Activated T-helper 17 cell treated with anti-CD3 and anti-CD28 coated beads, Interleukin-2, amount 50 U/mL, for 72 hours (primary cell): ENCODE data around the gene PTPN7. TPM values are rescaled to one million over a fixed set of nuclear protein-coding genes. Genes with fewer than 3 reads are reported as not detected.

ENCODE experiments used
- ATAC-seq: fragments of 150-1000 bp; cut with Tn5 transposase; replicated peaks from 2 replicates; pipeline ENCODE4 v1.10.0; 2021; ENCODE audit warnings: mild to moderate bottlenecking, moderate library complexity
- H3K27ac Mint-ChIP-seq: one replicate; pipeline ENCODE4 v1.8.0; 2022; ENCODE audit warnings: mixed read lengths
- H3K27me3 Mint-ChIP-seq: one replicate; pipeline ENCODE4 v1.8.0; 2022; ENCODE audit warnings: mixed read lengths
- H3K36me3 Mint-ChIP-seq: one replicate; pipeline ENCODE4 v1.8.0; 2022; ENCODE audit warnings: low read depth, mild to moderate bottlenecking, mixed read lengths
- H3K4me1 Mint-ChIP-seq: one replicate; pipeline ENCODE4 v1.8.0; 2022; ENCODE audit warnings: mixed read lengths
- H3K4me3 Mint-ChIP-seq: one replicate; pipeline ENCODE4 v1.8.0; 2022; ENCODE audit warnings: mild to moderate bottlenecking, mixed read lengths
- H3K9me3 Mint-ChIP-seq: one replicate; pipeline ENCODE4 v1.8.0; 2022; ENCODE audit warnings: mixed read lengths
- total RNA-seq, 2 donors: library from RNA; stranded (reverse); gene quantifications; one replicate each; pipeline ENCODE4 v1.2.3, GENCODE V29; 2022

The PTPN7 gene
- total RNA-seq, 2 donors from 2014 or later: 238 to 281 TPM

- Mint-ChIP-seq H3K36me3 (peaks cover 30% of the 10 kb centered on the region), H3K4me3 (no peak overlapping the region), H3K27ac (no peak overlapping the region), H3K9me3 (no peaks in the 10 kb centered on the region), H3K4me1 (no peaks in the 10 kb centered on the region), H3K27me3 (peaks cover 4% of the 10 kb centered on the region)
- ATAC-seq: no peak
These were observed 30.7 kb downstream of the PTPN7 start for GRCh38 chr1:202129453-202130296.

DNA sequence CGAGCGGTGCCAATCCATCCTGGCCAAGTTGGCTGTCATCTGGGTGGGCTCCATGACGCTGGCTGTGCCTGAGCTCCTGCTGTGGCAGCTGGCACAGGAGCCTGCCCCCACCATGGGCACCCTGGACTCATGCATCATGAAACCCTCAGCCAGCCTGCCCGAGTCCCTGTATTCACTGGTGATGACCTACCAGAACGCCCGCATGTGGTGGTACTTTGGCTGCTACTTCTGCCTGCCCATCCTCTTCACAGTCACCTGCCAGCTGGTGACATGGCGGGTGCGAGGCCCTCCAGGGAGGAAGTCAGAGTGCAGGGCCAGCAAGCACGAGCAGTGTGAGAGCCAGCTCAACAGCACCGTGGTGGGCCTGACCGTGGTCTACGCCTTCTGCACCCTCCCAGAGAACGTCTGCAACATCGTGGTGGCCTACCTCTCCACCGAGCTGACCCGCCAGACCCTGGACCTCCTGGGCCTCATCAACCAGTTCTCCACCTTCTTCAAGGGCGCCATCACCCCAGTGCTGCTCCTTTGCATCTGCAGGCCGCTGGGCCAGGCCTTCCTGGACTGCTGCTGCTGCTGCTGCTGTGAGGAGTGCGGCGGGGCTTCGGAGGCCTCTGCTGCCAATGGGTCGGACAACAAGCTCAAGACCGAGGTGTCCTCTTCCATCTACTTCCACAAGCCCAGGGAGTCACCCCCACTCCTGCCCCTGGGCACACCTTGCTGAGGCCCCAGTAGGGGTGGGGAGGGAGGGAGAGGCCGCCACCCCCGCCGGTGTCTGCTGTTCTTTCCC lies 32.4 kb downstream of the PTPN7 start:
- no peaks in the 10 kb centered on the region for H3K9me3 Mint-ChIP-seq
- no peak overlapping the region for H3K4me3 Mint-ChIP-seq
- H3K27ac Mint-ChIP-seq: no peak overlapping the region
- peaks cover 10% of the 10 kb centered on the region for H3K27me3 Mint-ChIP-seq
- H3K36me3 Mint-ChIP-seq: peaks cover 14% of the 10 kb centered on the region
- ATAC-seq: no peak
- H3K4me1 Mint-ChIP-seq: no peaks in the 10 kb centered on the region

DNA sequence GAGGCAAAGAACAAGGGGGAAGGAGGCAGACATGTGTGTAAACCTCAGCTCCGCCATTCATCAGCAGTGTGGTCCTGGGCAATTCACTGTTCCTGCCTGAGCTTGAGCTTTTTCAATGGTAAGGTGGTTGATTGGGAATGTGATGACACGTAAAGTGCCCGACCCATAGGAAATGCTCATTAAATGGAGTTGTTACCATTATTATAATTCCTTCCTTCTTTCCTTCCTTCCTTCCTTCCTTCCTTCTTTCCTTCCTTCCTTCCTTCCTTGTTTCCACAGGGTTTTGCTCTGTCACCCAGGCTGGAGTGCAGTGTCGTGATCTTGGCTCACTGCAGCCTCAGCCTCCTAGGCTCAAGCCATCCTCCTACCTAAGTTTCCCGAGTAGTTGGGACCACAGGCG lies 33.3 kb downstream of the PTPN7 start:
- no peak overlapping the region for H3K27ac Mint-ChIP-seq
- peaks cover 4% of the 10 kb centered on the region for H3K36me3 Mint-ChIP-seq
- no peaks in the 10 kb centered on the region for H3K4me1 Mint-ChIP-seq
- H3K4me3 Mint-ChIP-seq: no peak overlapping the region
- no peaks in the 10 kb centered on the region for H3K9me3 Mint-ChIP-seq
- peaks cover 10% of the 10 kb centered on the region for H3K27me3 Mint-ChIP-seq
- ATAC-seq: no peak

DNA sequence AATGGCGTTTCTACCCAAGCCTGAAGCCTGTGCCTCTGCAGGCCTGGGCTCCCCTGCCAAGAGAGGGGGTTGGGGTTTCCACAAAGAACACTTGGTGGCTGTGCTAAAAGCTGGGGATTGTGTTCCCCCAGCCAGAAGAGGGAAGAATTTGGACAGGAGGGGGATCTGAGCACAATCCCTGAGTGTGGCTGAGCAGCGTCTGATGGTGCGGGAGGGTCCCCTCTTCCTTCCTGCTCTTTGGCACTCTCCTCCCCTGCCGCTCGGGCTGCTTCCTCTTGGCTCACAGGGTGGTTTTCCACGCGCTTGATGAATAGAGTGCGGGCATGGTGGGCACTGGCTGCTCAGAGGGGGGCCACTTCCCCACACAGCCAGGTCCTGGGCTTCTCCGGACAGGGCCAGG lies 34.0 kb downstream of the PTPN7 start:
- H3K9me3 Mint-ChIP-seq: no peaks in the 10 kb centered on the region
- ATAC-seq: no peak
- H3K27ac Mint-ChIP-seq: no peak overlapping the region
- H3K4me1 Mint-ChIP-seq: no peaks in the 10 kb centered on the region
- H3K27me3 Mint-ChIP-seq: peaks cover 16% of the 10 kb centered on the region
- H3K4me3 Mint-ChIP-seq: no peak overlapping the region
- no peaks in the 10 kb centered on the region for H3K36me3 Mint-ChIP-seq

GRCh38 chr1:202125611-202126010 lies 34.8 kb downstream of the PTPN7 start:
- no peak for ATAC-seq
- no peaks in the 10 kb centered on the region for H3K4me1 Mint-ChIP-seq
- no peak overlapping the region for H3K4me3 Mint-ChIP-seq
- H3K36me3 Mint-ChIP-seq: no peaks in the 10 kb centered on the region
- no peaks in the 10 kb centered on the region for H3K9me3 Mint-ChIP-seq
- H3K27ac Mint-ChIP-seq: no peak overlapping the region
- peaks cover 19% of the 10 kb centered on the region for H3K27me3 Mint-ChIP-seq

GRCh38 chr1:202124142-202124541 lies 36.3 kb downstream of the PTPN7 start:
- H3K4me1 Mint-ChIP-seq: no peaks in the 10 kb centered on the region
- H3K36me3 Mint-ChIP-seq: no peaks in the 10 kb centered on the region
- H3K9me3 Mint-ChIP-seq: no peaks in the 10 kb centered on the region
- no peak overlapping the region for H3K4me3 Mint-ChIP-seq
- peaks cover 19% of the 10 kb centered on the region for H3K27me3 Mint-ChIP-seq
- H3K27ac Mint-ChIP-seq: no peak overlapping the region
- ATAC-seq: no peak

GRCh38 chr1:202123336-202123813 lies 37.0 kb downstream of the PTPN7 start:
- H3K36me3 Mint-ChIP-seq: no peaks in the 10 kb centered on the region
- H3K4me1 Mint-ChIP-seq: no peaks in the 10 kb centered on the region
- H3K9me3 Mint-ChIP-seq: no peaks in the 10 kb centered on the region
- no peak overlapping the region for H3K27ac Mint-ChIP-seq
- no peak overlapping the region for H3K4me3 Mint-ChIP-seq
- peaks cover 19% of the 10 kb centered on the region for H3K27me3 Mint-ChIP-seq
- ATAC-seq: no peak

DNA sequence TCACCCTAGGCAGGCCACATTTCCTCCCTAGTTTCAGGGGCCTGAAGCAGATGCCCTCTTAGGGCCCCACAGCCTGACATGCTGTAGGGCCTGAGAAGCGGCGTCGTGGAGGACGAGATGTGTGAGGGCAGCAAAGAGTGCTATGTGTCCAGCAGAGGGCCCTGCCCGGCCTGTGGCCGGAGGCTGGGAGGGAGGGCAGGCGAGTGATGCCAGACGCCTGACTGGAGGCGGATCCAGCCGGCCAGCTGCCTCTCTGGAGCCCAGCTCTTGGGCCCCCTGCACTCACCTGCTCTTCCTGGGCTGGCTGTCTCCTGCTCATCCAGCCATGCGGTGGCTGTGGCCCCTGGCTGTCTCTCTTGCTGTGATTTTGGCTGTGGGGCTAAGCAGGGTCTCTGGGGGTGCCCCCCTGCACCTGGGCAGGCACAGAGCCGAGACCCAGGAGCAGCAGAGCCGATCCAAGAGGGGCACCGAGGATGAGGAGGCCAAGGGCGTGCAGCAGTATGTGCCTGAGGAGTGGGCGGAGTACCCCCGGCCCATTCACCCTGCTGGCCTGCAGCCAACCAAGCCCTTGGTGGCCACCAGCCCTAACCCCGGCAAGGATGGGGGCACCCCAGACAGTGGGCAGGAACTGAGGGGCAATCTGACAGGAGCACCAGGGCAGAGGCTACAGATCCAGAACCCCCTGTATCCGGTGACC lies 37.6 kb downstream of the PTPN7 start, which contains the start of gene GPR37L1:
GPR37L1 (plus strand) TSS at position 279 of the 697 bp plus-strand sequence; CDS start at position 326, 47 bp downstream.
- Mint-ChIP-seq H3K27me3 (peaks cover 19% of the 10 kb centered on the region), H3K4me1 (no peaks in the 10 kb centered on the region)
- ATAC-seq: no peak

DNA sequence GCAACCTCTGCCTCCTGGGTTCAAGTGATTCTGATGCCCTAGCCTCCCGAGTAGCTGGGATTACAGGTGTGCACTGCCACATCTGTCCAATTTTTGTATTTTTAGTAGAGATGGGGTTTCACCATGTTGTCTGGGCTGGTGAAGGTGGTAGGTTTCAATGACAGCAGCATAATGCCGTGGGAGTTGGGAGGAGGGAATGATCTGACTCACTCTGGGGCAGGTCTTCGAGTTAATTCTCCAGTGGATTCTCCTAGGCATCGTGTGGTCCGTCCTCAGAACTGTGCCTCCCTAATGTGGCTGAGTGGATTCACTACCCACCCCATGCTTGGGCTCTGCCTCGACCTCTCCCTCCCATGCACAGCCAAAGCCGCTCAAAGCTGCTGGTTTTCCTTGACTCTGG lies 39.4 kb downstream of the PTPN7 start:
- ATAC-seq: peak; percentile 44
- Mint-ChIP-seq H3K36me3 (no peaks in the 10 kb centered on the region), H3K4me3 (no peak overlapping the region)

More for the DNA sequence above, 37.6 kb downstream of the PTPN7 start, which contains the start of gene GPR37L1:
- no peaks in the 10 kb centered on the region for H3K9me3 Mint-ChIP-seq
- no peak within 1 kb of the TSS for H3K4me3 Mint-ChIP-seq
- no peaks in the 10 kb centered on the region for H3K36me3 Mint-ChIP-seq
- H3K27ac Mint-ChIP-seq: no peak within 1 kb of the TSS

DNA sequence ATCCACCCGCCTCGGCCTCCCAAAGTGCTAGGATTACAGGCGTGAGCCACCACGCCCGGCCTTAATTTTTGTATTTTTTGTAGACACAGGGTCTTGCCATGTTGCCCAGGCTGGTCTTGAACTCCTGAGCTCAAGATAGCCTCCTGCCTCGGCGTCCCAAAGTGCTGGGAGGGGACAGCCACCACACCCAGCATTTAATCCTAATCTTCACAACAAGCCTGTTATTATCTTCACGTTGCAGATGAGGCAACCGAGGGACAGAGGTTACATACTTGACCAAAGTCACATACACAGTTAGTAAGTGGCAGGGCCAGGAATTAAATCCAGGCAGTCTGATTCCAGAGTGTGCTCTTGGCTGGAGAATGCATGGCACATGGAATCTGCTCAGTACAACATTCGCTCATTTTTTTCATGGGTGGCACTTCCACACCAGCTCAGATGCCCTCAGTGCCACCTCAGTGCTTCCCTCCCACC lies 42.5 kb downstream of the PTPN7 start:
- no peaks in the 10 kb centered on the region for H3K9me3 Mint-ChIP-seq
- no peak for ATAC-seq
- no peak overlapping the region for H3K27ac Mint-ChIP-seq
- H3K36me3 Mint-ChIP-seq: no peaks in the 10 kb centered on the region
- H3K4me1 Mint-ChIP-seq: no peaks in the 10 kb centered on the region
- H3K27me3 Mint-ChIP-seq: peaks cover 9% of the 10 kb centered on the region
- no peak overlapping the region for H3K4me3 Mint-ChIP-seq

More for the DNA sequence above, 39.4 kb downstream of the PTPN7 start:
- H3K27me3 Mint-ChIP-seq: peaks cover 15% of the 10 kb centered on the region
- H3K9me3 Mint-ChIP-seq: no peaks in the 10 kb centered on the region
- peak overlapping the region; percentile 25 for H3K27ac Mint-ChIP-seq
- H3K4me1 Mint-ChIP-seq: no peaks in the 10 kb centered on the region

- Mint-ChIP-seq H3K4me3 (no peak overlapping the region), H3K27ac (no peak overlapping the region), H3K27me3 (peaks cover 2% of the 10 kb centered on the region), H3K36me3 (no peaks in the 10 kb centered on the region), H3K4me1 (no peaks in the 10 kb centered on the region), H3K9me3 (no peaks in the 10 kb centered on the region)
- no peak for ATAC-seq
These were observed 44.1 kb downstream of the PTPN7 start for GRCh38 chr1:202116287-202116686.

DNA sequence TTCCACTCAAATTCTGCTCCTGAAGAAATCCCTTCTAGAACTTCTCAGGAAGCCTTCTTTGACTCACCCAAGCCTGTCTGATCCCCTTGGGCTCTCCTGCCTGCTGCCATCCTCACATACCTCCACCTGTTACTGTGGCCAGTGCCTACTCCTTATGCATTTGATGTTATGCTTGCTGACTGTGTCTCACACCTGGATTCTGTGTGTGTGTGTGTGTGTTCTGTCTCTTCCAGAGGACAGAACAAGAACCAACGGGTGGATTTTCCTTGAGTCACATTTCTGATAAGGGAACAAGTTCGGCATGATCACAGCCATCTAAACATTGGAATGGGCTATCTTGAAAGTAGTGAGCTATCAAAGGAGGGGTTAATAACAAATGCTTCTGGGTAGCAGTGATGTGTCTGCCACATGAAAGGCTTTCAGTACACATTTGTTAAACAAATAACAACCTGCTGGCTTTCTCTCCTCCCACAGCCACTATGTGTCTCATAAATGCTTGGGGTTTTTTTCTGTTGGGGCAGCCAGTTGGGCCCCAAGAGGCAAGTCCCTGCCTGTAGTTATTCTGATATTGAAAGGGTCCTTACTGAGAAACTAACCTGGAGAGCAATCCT lies 46.6 kb downstream of the PTPN7 start:
- Mint-ChIP-seq H3K36me3 (no peaks in the 10 kb centered on the region), H3K27ac (no peak overlapping the region), H3K4me1 (no peaks in the 10 kb centered on the region), H3K9me3 (no peaks in the 10 kb centered on the region), H3K27me3 (no peaks in the 10 kb centered on the region), H3K4me3 (no peak overlapping the region)
- ATAC-seq: peak; percentile 22

DNA sequence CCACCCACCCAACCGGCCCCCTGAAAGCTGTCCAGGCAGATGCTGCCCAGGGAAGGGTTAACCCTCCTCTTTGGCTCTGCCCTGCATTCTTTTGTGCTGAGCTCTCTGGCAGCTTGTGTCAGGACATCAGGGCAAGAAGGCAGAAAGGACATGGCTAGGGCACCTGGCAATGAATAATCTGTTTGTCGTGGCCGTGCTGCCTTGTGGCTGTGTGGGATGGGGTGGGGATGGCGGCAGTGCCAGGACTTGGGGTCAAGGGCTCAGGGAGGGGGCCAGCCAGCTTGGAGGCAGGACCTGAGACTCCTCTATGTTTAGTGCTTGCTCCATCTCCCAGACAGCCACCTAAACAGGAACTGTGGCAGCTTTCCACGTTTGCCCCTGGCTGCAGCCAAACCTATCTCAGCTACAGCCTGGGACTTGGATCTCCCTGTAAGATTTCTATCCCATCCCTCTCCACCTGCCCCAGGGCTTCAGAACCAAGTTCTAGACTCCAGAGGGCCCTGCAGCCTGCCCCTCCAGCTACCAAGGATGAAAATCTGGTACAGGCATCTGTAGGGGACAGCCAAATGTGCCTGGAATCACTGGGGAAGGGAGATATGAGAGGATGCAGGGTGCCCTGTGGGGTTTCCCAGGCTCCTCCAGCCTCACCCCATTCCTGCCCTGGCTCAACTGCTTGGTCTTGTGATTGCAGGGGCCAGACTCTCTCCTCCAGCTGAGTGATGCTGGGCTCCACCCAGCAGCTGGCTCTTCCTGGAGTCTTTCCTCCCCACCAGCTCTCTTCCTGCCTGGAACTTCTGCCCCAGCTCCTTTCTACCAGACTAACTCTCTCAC lies 47.3 kb downstream of the PTPN7 start:
- H3K27ac Mint-ChIP-seq: no peak overlapping the region
- no peak overlapping the region for H3K4me3 Mint-ChIP-seq
- no peaks in the 10 kb centered on the region for H3K9me3 Mint-ChIP-seq
- no peaks in the 10 kb centered on the region for H3K4me1 Mint-ChIP-seq
- H3K27me3 Mint-ChIP-seq: no peaks in the 10 kb centered on the region
- no peaks in the 10 kb centered on the region for H3K36me3 Mint-ChIP-seq
- no peak for ATAC-seq
